ENCODE measurements around the gene PLCB1. TPM values are rescaled to one million over a fixed set of nuclear protein-coding genes. Genes with fewer than 3 reads are reported as not detected.

Gene PLCB1
- total and polyA plus RNA-seq, 2 of the 4 experiments (the other 2 are of a cell fraction), result 5.6 to 16.1 TPM

DNA sequence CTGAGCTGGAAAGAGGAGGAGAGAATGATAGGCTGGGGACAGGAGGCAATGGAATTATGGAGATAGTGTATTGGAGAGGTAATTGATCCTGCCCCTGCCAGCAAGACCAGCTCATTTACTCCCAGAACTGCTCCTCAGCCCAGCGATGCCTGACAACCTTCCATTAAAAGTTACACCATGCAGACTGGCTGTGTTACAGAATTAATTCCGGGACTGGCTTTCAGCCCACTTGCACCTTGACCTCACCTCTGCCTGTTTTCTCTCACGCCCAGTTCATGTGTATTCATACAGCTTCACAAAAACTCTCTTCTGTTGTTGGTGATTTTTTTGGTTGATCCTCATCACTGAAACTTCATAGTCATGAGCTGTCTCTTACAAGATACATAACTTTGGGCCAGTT, 207.3 kb downstream of the PLCB1 start:
- no peak for DNase-seq
- CTCF ChIA-PET, result no interaction called here
- Histone ChIP-seq H3K27ac (ENCODE audit: insufficient read depth, low read length) (no peak overlapping the region), H2BK20ac (ENCODE audit: low read depth, low read length) (no peak overlapping the region), H3K4ac (ENCODE audit: low read depth, low read length) (no peak overlapping the region), H2BK15ac (ENCODE audit: low read depth, low read length) (no peak overlapping the region), H2BK120ac (ENCODE audit: low read depth, low read length) (no peak overlapping the region), H3K27me3 (ENCODE audit: control insufficient read depth, insufficient read depth, low read length) (no peaks in the 10 kb centered on the region), H3K14ac (replicated peaks; ENCODE audit: low read depth, low read length) (no peak overlapping the region), H3K4me3 (ENCODE audit: insufficient read depth, low read depth, low read length) (no peak overlapping the region), H3K9me3 (ENCODE audit: control insufficient read depth, insufficient read depth, low read length) (no peaks in the 10 kb centered on the region), H3K4me1 (ENCODE audit: control insufficient read depth, insufficient read depth, low read length) (no peaks in the 10 kb centered on the region), H4K20me1 (ENCODE audit: insufficient read depth, low read length) (no peaks in the 10 kb centered on the region), H4K91ac (ENCODE audit: insufficient read depth, low read depth, low read length) (no peak overlapping the region), H2AK5ac (ENCODE audit: low read depth, low read length) (no peak overlapping the region), H4K5ac (ENCODE audit: low read depth, low read length) (no peak overlapping the region), H3K36me3 (ENCODE audit: control insufficient read depth, insufficient read depth, low read length) (no peaks in the 10 kb centered on the region), H2BK5ac (ENCODE audit: low read depth, low read length, poor library complexity, severe bottlenecking) (no peak overlapping the region), H3K23ac (ENCODE audit: low read depth, low read length) (no peak overlapping the region), H2AK9ac (replicated peaks; ENCODE audit: low read depth, low read length, poor library complexity) (no peak overlapping the region), H3K9me1 (ENCODE audit: insufficient read depth, low read length) (no peaks in the 10 kb centered on the region), H4K8ac (ENCODE audit: low read depth in 2 of 2, low read length in 2 of 2) (no peak overlapping the region), H3K4me2 (ENCODE audit: low read depth, low read length) (no peak overlapping the region), H2AFZ (replicated peaks; ENCODE audit: low read length, poor library complexity) (no peak overlapping the region), H3K56ac (ENCODE audit: extremely low read depth, insufficient read depth, low read length) (no peak overlapping the region), H3K79me1 (ENCODE audit: low read depth in 1 of 2, low read length in 2 of 2) (peaks cover 0 to 10% of the 10 kb centered on the region in 2 experiments; a peak in 2 of 4 replicates), H3K18ac (ENCODE audit: low read depth, low read length) (no peak overlapping the region), H3K9ac (ENCODE audit: low read depth, low read length) (no peak overlapping the region)
- BruUV-seq (replicated peaks), result no TSS peak
- dilution Hi-C loops (cut with HindIII; ENCODE audit: low sequenced_read_pairs, unreplicated experiment) (no loop called here), intact Hi-C loops (cut with micrococcal nuclease) (no loop called here), in situ Hi-C loops (cut with MboI; ENCODE audit: low sequenced_read_pairs) (no loop called here)
- no CpG with 5 or more reads among the region's 3 CpGs for WGBS, 2 experiments (ENCODE audit: extremely low coverage in 2 of 2, insufficient read length in 1 of 2)
- ATAC-seq (ENCODE audit: low read depth), result no peak
- TF ChIP-seq, protein P1, sequence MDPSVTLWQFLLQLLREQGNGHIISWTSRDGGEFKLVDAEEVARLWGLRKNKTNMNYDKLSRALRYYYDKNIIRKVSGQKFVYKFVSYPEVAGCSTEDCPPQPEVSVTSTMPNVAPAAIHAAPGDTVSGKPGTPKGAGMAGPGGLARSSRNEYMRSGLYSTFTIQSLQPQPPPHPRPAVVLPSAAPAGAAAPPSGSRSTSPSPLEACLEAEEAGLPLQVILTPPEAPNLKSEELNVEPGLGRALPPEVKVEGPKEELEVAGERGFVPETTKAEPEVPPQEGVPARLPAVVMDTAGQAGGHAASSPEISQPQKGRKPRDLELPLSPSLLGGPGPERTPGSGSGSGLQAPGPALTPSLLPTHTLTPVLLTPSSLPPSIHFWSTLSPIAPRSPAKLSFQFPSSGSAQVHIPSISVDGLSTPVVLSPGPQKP (IDR thresholded peaks at IDR 0.05; ENCODE audit: borderline replicate concordance, low read depth, low read length), result no peak
- TF ChIP-seq, protein P2, sequence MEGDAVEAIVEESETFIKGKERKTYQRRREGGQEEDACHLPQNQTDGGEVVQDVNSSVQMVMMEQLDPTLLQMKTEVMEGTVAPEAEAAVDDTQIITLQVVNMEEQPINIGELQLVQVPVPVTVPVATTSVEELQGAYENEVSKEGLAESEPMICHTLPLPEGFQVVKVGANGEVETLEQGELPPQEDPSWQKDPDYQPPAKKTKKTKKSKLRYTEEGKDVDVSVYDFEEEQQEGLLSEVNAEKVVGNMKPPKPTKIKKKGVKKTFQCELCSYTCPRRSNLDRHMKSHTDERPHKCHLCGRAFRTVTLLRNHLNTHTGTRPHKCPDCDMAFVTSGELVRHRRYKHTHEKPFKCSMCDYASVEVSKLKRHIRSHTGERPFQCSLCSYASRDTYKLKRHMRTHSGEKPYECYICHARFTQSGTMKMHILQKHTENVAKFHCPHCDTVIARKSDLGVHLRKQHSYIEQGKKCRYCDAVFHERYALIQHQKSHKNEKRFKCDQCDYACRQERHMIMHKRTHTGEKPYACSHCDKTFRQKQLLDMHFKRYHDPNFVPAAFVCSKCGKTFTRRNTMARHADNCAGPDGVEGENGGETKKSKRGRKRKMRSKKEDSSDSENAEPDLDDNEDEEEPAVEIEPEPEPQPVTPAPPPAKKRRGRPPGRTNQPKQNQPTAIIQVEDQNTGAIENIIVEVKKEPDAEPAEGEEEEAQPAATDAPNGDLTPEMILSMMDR (conservative IDR thresholded peaks at IDR 0.05; ENCODE audit: low read depth, low read length), result no peak
- TF ChIP-seq MAZ (IDR thresholded peaks at IDR 0.05; ENCODE audit: borderline replicate concordance, low read depth, low read length) (no peak), CEBPB (IDR thresholded peaks at IDR 0.05; ENCODE audit: low read depth, low read length) (no peak), RAD21 (IDR thresholded peaks at IDR 0.05; ENCODE audit: low read length) (no peak), RCOR1 (IDR thresholded peaks at IDR 0.05; ENCODE audit: insufficient replicate concordance, low read length) (no peak), POLR2A (IDR thresholded peaks at IDR 0.05; ENCODE audit: low read depth, low read length) (no peak)
- TF ChIP-seq, protein P3, sequence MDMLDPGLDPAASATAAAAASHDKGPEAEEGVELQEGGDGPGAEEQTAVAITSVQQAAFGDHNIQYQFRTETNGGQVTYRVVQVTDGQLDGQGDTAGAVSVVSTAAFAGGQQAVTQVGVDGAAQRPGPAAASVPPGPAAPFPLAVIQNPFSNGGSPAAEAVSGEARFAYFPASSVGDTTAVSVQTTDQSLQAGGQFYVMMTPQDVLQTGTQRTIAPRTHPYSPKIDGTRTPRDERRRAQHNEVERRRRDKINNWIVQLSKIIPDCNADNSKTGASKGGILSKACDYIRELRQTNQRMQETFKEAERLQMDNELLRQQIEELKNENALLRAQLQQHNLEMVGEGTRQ (IDR thresholded peaks at IDR 0.05; ENCODE audit: low read depth, low read length), result no peak
- POLR2A ChIA-PET (ENCODE audit: unreplicated experiment), result no interaction called here
